ELF-1 (cell line): Measurements from ENCODE around the gene TSPYL1.
"Not testable (repeated sequence)": the region's sequence is repeated elsewhere in the genome, so short reads cannot be mapped to it uniquely, and the experiment has no call there.

Experiments
- DNase-seq: peaks from one replicate; pipeline ENCODE4 v3.0.0-alpha.2; 2016; ENCODE audit warnings: low read depth, low spot score

The TSPYL1 gene

DNA sequence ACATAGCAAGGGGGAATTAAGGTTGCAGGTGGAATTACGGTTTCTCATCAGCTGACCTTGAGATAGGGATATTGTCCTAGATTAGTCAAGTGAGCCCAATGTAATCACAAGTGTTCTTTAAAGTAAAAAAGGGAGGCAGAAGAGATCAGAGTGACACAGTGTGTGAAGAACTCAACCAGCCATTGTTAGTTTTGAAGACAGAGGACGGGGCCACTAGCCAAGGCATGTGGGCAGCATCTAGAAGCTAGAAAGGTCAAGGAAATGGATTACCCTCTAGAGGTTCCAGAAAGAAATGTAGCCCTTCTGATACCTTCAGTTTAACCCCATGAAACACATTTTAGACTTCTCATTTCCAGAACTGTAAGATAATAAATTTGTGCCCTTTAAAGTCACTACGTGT is 18.5 kb upstream of the TSPYL1 start:
- no peak for DNase-seq

DNA sequence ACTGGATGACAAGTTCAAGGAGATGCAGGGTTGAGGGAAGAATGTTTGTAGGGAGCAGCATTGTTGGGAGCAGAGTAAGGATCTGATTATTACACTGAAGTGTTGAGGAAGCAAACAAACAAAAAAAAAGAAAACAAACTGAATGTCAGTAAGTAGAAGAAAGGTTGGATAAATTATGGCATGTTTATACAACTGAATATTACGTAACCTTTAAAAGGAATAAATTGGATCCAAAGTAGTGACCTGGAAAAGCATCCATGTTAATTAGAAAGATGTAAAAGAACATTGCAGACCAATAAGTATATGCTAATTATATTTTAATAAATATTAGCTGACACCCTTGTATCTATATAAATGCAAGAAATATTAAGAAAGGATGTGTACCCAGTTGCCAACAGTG is 12.8 kb upstream of the TSPYL1 start:
- no peak for DNase-seq

DNA sequence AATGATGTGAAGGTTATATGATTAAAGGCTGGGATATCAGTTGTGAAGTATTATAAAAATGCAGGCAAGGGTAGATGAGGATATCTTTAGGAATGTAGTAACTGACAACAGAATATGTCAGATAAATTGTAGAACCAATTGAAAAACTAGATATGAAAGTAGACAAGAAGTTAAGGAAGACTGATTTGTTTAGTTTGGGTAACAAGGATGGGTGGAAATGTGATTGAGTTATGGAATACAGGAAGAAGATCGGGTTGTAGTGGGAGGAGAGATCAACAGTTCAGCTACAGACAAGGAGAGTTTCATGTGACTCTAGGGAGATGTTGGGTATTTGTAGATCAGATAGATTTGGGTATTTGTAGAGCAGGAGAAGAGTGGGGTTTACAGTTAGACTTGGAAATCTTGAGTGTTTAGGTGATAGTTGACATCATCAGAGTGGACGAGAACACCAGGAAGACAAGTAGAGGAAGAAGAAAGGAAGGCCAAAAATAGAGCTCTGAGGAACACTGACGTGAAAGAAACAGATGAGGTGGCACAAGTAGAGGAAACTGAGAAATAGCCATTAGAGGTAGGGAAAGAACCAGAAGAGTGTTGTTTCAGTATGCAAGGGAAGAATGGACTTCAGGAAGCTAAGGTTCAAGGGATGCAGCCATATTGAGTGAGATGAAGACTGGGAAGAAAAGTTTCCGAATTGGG is 12.1 kb upstream of the TSPYL1 start:
- DNase-seq: no peak

DNA sequence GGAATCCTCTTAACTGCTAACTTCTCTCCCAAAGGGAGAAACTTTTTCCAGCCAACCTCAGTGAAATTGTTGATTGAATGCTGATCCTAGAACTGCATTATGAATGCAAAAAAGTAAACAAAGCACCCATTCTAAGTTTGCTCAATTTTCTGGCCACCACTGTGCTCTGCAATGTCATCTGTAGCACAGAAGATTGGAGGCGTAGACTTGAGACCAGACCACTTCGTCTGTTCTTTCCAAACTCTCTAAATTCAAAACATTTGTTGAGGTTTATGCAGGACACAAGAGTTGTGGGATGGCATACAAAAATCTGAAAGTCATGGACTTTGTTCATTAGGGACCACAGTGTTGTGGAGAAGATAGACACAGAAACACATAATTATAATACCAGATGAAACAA is 11.1 kb upstream of the TSPYL1 start:
- DNase-seq: no peak

DNA sequence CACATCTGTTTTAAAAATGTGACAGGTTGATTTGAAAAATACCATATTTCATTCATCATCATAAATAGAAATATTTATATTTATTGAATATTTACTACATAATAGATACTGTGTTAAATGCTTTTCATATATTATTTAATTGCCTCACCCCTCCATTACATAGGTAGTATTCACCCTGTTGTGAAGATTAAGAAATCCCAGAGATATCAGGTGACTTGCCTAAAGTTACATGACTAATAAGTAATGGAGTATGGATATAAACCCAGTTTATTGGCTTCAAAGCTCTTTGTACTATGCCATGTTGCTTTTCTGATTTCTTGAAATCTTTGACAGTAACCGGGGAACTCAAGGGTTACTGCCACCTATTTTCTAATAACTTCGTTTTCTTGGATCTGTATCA is 10.1 kb upstream of the TSPYL1 start:
- no peak for DNase-seq

DNA sequence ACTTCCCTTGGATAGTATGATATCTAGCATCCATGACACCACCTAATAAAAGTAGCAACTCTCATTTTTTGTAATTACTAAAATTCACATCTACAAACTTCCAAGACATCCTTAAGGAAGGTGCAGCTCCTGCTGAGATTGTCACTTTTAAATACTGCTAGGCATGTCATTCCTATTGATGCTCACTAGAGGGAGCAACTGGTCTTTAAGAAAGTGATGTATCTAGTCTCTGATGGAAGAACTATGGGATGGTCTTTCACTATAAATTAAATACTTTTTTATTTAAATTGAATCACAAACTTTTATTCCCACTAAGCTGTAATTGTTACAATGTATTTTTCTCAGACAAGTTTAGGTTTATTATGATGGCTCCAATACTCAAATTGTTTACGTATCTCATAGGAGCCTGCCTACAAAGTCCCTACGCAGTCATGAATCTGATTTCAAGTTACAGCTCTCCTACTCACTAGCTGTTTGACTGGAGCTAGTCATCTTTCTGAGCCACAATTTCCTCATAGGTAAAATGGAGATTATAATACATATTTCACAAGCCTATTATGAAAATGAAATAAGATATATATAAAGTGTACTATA is 8.1 kb upstream of the TSPYL1 start:
- no peak for DNase-seq

DNA sequence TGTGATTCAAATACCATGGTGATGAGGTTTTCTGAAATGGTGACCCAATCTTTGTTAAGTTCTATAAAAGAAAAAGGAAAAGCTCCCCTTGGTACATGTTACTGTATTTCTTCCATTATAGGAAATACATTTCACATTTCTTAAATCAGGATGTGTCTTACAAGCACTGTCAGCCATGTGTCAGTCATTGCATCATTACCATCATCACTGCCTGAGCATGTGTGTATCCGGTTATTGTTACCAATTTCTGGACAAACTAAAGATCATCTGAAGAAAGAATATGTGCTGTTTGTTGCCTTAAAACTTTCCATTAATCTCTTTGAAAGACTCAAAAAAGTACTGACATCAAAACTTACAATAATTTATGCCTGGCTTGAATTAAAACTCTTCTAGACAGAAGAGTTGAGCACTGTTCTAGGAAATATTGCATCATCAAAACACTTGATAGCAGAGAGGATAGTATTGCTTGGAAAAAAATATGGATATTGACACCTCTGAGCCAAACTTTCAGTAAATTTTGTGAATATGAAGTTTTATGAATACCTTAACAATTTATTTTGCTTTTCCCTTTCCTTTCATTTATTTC is 7.1 kb upstream of the TSPYL1 start:
- DNase-seq: no peak

DNA sequence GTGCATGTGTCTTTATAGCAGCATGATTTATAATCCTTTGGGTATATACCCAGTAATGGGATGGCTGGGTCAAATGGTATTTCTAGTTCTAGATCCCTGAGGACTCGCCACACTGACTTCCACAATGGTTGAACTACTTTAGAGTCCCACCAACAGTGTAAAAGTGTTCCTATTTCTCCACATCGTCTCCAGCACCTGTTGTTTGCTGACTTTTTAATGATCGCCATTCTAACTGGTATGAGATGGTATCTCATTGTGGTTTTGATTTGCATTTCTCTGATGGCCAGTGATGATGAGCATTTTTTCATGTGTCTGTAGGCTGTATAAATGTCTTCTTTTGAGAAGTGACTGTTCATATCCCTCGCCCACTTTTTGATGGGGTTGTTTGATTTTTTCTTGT is 5.3 kb upstream of the TSPYL1 start:
- DNase-seq: not testable (repeated sequence)

DNA sequence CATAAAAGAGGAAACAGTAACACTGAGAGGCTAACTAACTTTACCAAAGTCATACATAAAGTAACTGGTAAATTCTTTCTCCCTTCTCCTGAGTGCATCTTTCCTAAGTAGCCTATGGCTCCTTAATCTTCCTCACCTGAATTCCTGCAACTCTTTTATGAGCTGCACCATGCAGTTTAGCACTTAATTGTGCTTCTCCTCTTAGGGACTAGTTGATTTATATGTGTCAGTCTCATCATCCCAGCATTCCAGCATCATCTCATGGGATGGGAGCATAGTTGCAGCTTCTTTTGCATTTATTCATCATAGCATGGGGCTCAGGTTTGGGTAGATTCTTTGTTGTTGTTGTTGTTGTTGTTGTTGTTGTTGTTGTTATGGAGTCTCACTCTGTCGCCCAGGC is 3.5 kb upstream of the TSPYL1 start:
- no peak for DNase-seq

DNA sequence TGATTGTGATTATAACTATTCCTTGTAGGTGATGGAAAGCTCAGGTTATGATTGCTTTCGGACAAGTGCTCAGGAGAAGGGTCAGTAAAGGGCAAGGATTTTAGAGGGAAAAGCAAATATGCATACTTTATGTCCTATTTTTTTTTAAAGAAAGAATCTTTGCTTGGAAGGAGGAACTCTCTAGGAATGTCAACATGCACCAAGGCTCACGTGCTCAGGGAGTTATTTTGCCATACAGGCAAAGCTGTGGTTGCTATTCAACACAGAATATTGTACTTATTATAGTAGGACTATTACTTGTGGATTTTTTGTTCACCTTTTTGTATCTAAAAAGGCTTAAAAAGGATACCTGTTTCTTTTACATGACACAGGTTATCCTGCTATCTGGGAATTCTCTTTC is 3.0 kb upstream of the TSPYL1 start:
- DNase-seq: no peak

DNA sequence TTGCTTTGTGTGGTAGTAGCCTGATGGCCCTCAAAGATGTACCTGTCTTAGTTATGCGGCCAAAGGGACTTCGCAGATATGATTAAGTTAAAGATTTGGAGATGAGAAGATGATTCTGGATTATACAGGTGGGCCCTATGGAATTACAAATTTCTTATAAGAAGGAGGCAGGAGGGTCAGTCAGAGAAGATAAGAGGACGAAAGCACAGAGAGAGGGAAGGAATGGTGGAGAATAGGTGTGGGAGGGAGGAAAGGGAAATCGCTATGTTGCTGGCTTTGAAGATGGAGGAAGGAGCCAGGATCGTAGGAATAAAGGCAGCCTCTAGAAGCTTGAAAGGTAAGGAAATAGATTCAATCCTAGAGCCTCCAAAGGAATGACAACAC is 1.2 kb upstream of the TSPYL1 start:
- no peak for DNase-seq

DNA sequence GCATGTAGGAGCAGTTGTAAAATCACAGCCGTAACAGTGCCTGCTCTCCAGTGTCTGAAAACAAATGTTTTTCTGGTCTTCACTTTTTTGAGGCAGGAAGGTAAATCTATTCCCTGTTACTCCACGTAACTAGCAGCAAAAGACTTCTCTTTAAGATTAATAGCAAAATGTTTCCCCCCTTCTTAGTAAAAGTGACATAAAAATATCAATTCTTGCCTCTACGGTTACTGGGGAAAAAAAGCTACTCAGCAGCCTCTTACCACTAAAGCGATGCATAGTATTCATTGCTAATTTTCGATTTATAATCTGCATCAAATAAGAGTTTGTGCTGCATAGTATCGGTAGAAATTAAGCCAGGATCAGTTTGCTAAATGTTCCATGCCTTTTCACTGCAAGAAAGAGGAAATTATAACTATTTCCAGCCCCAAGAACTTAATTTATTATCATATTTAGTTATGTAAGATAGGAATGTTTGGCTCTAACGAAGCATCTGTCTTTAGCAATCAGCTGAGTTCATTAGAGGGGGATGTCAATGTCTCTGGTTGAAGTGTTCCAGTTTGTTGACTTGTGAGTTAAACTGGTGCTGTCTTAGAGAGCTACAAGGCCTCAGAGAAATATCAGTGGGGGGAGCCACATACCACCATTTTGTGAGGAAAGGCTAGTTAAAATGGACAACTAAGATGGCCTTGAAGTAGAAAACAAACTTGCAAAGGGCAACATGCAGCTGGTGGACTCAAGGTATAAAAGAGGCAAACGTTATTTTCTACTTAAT is 617 bp upstream of the TSPYL1 start:
- DNase-seq: no peak

DNA sequence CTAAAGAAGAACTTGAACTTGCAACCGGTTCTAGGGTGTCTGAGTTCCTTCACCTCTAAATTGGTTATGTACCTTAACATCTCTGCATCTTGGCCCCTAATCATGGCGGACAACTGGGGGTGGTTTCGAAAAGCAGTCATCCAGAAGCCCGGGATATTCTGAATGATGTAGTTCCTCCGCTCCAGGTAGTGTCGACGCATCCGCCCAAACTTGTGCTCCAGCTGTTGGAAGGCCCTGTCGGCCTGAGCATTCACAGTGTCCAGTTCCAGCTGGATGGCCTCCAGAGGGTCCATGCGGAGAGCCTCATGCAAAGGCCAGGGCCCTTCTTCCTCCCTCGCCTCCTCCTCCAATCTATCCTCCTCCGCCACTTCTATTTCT is 887 bp downstream of the TSPYL1 start:
- no peak for DNase-seq

DNA sequence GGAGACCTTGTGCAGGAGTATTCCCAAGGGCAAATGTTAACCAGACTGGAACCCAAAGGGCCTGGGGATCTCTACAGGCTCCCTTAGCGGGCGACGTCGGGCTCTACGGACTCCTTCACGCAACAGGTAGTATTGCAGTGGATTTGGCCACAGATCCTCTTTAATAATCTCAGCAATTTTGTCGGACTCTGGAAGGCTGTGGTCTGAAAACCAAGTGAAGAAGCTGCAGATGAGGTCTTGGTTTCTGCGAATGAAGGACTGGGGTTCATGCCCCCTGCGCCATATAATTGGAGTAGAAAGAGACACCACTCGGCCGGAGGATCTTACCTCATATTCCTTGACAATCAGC is 1.3 kb downstream of the TSPYL1 start:
- peak; percentile 11 for DNase-seq

DNA sequence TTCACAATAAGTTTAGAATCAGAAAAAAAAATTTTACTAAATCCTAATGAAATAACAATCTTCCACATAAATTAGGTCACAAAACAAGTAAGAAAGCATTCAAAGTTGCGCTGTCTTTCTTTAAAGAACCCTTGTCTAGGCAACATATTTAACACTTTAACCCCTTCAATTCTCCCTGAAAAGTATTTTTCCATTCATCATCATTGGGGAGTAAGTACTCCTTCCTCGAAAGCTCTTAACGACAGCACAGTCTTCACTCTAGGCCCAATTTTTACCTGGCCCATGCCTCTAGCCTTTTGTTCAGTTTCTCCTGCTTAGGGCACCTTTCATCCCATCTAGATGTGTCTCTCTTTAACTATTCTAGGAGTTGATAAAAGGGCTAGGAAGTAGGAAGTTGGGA is 2.6 kb downstream of the TSPYL1 start:
- no peak for DNase-seq

DNA sequence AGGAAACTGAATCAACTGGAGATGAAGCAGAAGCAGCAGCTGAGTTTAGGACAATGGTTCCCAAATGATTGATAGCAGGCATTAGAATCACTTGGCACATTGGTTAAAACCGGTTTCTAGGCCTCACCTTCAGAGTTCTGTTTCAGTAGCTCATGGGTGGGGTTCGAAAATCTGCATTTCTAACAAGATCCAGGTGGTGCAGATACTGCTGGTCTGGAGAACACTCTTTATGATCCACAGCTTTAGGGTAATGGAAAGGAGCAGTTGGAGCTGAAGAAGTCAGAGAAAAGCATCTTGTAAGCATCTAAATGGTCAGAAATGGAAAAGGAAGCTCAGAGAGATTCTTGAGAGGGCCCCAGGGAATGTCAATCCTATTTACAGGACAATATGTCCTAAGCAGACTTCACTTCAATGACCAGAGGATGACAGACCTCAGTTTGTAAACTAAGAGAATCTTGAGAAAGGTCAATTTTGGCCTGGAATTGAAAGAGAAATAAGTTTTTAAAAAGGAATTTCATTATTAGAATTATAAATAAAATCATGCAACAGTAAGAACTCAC is 8.5 kb downstream of the TSPYL1 start:
- DNase-seq: peak; percentile 32

DNA sequence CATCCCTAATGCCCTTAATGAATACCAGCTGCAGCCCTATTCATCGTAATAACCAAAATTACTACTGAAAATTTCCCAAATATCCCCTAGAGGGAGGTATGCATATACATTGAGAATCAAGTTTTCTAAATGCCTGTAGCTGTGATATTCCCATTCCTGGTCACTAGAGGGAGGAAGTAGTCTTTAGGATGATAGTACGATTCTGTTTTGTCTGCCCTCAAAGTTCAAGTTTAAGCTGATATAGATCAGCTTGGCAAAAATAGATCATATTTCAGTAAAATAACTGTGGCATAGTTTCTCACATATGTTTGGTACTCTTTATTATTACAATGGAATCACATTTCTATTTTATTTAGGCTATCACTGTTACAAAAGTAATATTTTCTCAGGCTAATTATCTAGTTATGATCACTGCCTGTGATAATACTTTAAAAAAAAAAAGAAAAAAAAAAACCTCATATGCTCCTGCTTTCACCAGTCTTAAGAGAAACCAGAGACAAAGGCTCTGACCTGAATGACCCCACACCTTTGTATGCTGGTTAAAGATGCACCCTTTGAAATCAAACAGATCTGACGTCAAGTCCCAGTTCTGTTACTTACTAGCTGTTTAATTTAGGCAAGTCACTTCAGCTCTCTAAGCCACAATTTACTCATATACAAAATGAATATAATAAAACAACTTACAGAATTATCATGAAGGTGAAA is 11.0 kb downstream of the TSPYL1 start:
- no peak for DNase-seq

DNA sequence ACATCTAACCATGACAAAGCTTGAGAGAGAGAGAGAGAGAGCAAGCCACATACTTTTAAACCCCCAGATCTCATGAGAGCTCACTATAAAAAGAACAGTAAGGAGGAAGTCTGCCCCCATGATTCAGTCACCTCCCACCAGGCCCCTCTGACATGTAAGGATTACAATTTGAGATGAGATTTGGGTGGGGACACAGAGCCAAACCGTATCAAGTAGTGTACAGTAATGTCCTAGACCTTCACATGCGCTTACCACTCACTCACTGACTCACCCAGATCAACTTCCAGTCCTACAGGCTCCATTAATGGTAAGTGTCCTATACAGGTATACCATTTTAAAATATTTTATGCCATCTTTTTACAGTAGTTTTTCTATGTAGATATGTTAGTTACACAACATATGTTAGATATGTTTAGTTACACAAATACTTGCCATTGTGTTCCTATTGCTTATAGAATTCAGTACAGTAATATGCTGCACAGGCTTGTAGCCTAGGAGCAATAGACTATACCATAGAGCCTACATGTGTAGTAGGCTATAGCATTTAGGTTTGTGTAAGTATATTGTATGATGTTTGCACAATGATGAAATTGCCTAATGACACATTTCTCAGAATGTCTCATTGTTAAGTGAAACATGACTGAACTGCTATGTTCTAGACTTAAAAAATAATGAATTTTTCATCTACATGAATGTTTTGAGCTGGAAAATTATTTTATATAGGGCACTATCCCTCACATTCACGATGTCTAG is 11.7 kb downstream of the TSPYL1 start:
- DNase-seq: no peak

DNA sequence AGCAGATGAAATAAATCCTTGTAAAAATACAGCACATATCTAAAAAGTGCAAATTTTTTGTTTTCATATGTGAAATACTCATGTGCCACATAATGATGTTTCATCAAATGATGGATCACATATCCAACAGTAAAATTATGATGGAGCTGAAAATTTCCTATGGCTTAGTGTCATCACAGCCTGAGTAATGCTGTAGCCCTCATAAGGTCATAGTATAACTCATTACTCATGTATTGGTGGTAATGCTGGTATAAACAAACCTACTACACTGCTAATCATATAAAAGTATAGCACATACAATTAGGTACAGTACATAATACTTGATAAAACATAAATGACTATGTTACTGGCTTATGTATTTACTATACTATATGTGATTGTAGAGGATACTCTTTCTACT is 12.9 kb downstream of the TSPYL1 start:
- no peak for DNase-seq

DNA sequence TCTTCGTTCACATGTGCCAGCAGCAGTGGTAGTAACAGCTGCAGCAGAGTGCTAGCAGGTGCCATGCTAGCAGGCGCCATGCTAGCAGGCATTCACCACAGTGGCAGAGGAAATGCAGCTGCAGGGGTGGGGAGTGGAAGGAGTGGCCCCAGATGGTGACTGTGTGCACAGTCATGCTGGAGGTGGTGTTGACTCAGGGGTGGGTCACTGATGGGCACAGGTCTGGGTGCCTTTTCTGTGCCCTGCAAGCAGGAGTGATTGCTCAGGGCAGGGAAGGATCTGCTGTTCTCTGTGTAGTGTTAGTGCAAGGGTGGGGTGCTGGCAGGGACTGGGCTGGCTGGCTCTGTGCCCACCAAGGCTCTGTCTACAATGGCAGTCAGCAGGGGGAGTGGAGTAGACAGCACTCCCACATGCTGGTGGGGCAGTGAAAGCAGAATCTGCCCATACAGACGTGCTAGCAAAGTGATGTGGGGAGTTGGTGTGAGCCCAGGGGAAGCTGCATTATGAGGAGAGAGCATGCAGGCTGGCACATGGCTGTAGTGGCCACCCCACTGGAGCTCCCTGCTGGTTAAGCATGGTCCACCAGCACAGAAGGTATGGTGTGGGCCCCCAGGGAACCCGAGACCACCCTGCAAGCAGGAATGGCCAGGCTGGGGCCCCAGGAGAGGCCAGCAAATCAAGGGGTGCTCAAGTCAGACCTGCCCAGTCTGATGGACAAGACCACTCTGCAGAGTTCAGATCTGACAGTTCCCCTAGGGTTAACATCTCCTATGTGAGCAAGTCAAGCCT is 14.5 kb downstream of the TSPYL1 start:
- no peak for DNase-seq
